KMS-11 (cell line): ENCODE measurements around the gene HOXC6.

Source experiments
- H2AFZ ChIP-seq: fragments of 200-600 bp; sonication (generic); 2 replicates; pipeline ENCODE4 v1.6.1; 2016; ENCODE audit warnings: antibody characterized with exemption, mixed run types, low read depth
- H3K27ac ChIP-seq: fragments of 200-600 bp; sonication (generic); 2 replicates; pipeline ENCODE4 v1.6.1; 2016; ENCODE audit warnings: mild to moderate bottlenecking, mixed run types
- H3K27me3 ChIP-seq: fragments of 200-600 bp; sonication (generic); 2 replicates; pipeline ENCODE4 v1.6.1; 2017; ENCODE audit warnings: mild to moderate bottlenecking, low read depth, mixed run types, moderate library complexity; ENCODE audit not compliant: insufficient read depth
- H3K36me3 ChIP-seq: fragments of 200-600 bp; sonication (generic); 2 replicates; pipeline ENCODE4 v1.6.1; 2017; ENCODE audit warnings: mild to moderate bottlenecking, mixed run types; ENCODE audit not compliant: insufficient read depth
- H3K4me1 ChIP-seq: fragments of 200-600 bp; sonication (generic); 2 replicates; pipeline ENCODE4 v1.6.1; 2016; ENCODE audit warnings: mild to moderate bottlenecking, low read depth, mixed run types; ENCODE audit not compliant: poor library complexity, severe bottlenecking
- H3K4me2 ChIP-seq: fragments of 200-600 bp; sonication (generic); 2 replicates; pipeline ENCODE4 v1.7.0; 2016; ENCODE audit warnings: mild to moderate bottlenecking, mixed run types
- H3K4me3 ChIP-seq: fragments of 200-600 bp; sonication (generic); IDR thresholded peaks from 2 replicates; pipeline ENCODE4 v1.6.1; 2017; ENCODE audit warnings: low read depth, low read length, mixed read lengths; ENCODE audit not compliant: insufficient read depth
- H3K79me2 ChIP-seq: fragments of 200-600 bp; sonication (generic); 2 replicates; pipeline ENCODE4 v1.6.1; 2016; ENCODE audit warnings: low read depth, mixed run types; ENCODE audit not compliant: insufficient read depth
- H3K9ac ChIP-seq: fragments of 200-600 bp; sonication (generic); 2 replicates; pipeline ENCODE4 v1.6.1; 2016; ENCODE audit warnings: mild to moderate bottlenecking, mixed run types
- H4K20me1 ChIP-seq: fragments of 200-600 bp; sonication (generic); 2 replicates; pipeline ENCODE4 v1.6.1; 2016; ENCODE audit warnings: mild to moderate bottlenecking, mixed run types; ENCODE audit not compliant: insufficient read depth
- CTCF ChIP-seq: fragments of 200-600 bp; sonication (generic); conservative IDR thresholded peaks from 2 replicates; pipeline ENCODE4 v1.6.1; 2017; ENCODE audit warnings: low read depth, mild to moderate bottlenecking, antibody characterized with exemption, low read length, moderate library complexity, mixed read lengths

The HOXC6 gene

GRCh38 chr12:53994264-53995001, 33.8 kb upstream of the HOXC6 start:
- no peak overlapping the region for H3K9ac ChIP-seq
- no peak overlapping the region for H3K27ac ChIP-seq
- no peak overlapping the region for H2AFZ ChIP-seq
- no peak for TF ChIP-seq CTCF
- H3K79me2 ChIP-seq = no peaks in the 10 kb centered on the region
- H3K4me3 ChIP-seq = no peak overlapping the region
- H3K36me3 ChIP-seq = no peaks in the 10 kb centered on the region
- no peaks in the 10 kb centered on the region for H4K20me1 ChIP-seq
- no peak overlapping the region; the same call in 1 of the 2 replicates for H3K4me2 ChIP-seq
- H3K27me3 ChIP-seq = peaks cover 100% of the 10 kb centered on the region
- H3K4me1 ChIP-seq = peaks cover 40% of the 10 kb centered on the region

DNA sequence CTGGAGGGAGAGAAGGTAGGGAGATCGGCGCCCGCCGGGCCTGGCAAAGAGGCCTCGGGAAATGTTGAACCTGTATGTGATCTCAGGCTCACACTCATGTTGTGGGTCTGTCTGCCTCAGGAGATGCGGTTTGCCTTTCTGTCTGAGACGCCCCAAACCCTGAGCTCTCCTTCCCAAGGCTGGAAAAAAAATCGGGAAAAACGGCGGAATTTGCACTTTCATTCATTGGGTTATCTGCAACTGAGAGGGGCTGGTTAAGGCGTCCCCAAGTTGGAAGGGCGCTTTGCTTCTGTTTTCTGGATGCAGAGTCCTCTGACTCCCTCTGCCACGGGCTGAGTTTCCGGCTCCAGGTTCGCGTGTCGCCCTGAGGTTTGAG, 33.2 kb upstream of the HOXC6 start:
- peak overlapping the region; percentile 98 for H3K4me2 ChIP-seq
- no peaks in the 10 kb centered on the region for H3K79me2 ChIP-seq
- no peaks in the 10 kb centered on the region for H3K36me3 ChIP-seq
- H3K9ac ChIP-seq = no peak overlapping the region
- H2AFZ ChIP-seq = peak overlapping the region; percentile 97
- peak overlapping the region; percentile 27 for H3K4me3 ChIP-seq
- peaks cover 100% of the 10 kb centered on the region for H3K27me3 ChIP-seq
- no peak overlapping the region for H3K27ac ChIP-seq
- TF ChIP-seq CTCF = no peak
- peaks cover 35% of the 10 kb centered on the region for H3K4me1 ChIP-seq
- H4K20me1 ChIP-seq = no peaks in the 10 kb centered on the region

DNA sequence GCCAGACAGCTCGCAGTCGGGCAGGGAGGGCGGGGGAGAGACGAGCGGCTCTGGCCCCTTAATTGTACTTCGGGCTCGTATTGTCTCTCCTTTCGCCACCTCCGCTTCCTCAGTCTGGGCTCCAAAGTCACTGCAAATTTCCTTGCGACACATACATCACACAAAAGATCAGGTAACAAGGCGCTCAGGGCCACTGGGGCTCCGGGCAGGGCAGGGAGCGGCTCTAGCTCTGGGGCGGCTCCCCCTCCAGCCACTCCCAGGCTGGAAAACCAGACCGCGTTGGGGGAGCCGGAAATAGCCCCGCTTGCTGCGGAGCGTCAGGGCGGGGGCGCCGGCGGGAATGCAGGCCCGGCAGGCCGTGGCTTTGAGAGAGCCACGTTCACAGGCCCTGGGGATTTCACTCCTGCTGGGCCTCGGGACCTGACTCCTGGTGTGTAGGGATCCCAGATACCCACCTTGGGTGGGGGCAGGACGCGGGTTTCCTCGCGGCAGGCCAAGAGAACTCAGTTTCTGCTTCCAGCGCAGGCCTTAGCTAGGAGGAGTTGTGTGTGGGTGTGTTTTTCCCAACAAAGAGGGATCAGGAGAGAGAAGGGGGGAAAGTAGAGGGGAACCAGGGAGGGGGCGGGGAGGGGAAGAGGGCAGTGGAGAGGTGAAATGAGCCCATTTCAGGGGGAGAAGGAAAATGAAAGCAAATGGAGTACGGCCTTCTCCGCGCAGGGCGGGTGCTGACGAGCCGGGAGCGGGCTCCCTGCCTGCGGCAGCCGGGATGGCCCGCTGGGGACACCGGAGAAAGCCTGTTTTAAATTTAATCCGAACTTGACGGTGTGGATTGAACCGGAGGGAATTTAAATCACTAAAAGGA, 32.6 kb upstream of the HOXC6 start:
- H3K4me1 ChIP-seq = peaks cover 35% of the 10 kb centered on the region
- no peak overlapping the region for H3K27ac ChIP-seq
- H3K4me3 ChIP-seq = peak overlapping the region; percentile 27
- H4K20me1 ChIP-seq = no peaks in the 10 kb centered on the region
- peak; percentile 13; the same call in 1 of the 2 replicates for TF ChIP-seq CTCF
- no peaks in the 10 kb centered on the region for H3K79me2 ChIP-seq
- H2AFZ ChIP-seq = peak overlapping the region; percentile 97
- peak overlapping the region; percentile 44 for H3K9ac ChIP-seq
- H3K27me3 ChIP-seq = peaks cover 100% of the 10 kb centered on the region
- H3K36me3 ChIP-seq = no peaks in the 10 kb centered on the region
- H3K4me2 ChIP-seq = peak overlapping the region; percentile 98

DNA sequence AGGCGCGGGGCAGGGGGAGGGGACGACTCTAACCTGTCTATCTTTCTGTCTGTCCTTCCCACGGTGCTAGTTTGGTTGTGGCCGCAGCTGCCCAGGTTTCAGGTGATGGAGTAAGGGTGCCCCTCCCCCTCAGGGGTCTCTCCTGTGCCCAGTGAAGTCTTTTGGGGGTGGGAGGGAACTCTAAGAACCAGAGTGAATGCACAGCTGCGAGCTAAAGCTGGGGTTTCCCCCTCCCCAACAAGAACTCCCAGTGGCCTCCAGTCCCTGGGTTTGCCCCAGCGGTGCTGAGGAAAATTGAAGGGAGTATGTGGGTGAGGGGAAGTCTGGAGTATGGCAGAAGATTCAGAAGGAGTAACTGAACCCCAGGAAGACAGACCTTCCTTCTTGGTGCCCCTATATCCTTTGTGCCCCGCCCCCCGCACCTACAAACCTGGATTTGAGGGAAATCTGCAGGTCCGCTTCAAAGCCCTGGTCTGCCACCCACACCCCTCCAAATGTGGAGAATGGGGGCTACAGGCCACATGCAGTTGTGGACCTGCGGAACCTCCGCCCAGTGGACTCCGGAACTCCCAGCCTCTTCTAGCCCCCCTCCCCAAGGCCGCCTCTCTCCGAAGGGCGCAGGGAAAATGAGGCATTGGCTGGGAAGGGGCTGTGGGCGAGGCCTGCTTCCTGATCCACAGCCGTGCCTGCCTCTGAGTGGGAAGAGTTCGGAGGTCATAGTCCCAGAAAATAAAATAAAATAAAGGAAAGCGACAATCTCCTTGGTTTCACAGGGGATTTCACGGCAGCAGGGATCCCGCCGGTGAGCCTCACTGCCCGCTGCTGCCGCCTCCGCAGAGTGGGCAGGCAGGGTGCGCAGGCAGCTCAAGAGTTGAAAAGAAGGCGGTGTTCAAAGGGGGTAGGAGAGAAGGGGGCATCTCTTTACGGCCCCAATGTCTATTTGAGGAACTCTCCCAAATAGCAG, 31.7 kb upstream of the HOXC6 start:
- H3K4me3 ChIP-seq = peak overlapping the region; percentile 27
- no peaks in the 10 kb centered on the region for H3K79me2 ChIP-seq
- no peak overlapping the region for H3K27ac ChIP-seq
- no peaks in the 10 kb centered on the region for H4K20me1 ChIP-seq
- peak overlapping the region; percentile 97 for H2AFZ ChIP-seq
- H3K9ac ChIP-seq = peak overlapping the region; percentile 44
- TF ChIP-seq CTCF = no peak
- H3K4me2 ChIP-seq = peak overlapping the region; percentile 98
- H3K27me3 ChIP-seq = peaks cover 100% of the 10 kb centered on the region
- peaks cover 31% of the 10 kb centered on the region for H3K4me1 ChIP-seq
- H3K36me3 ChIP-seq = no peaks in the 10 kb centered on the region
